Esophagus mucosa (tissue), 1 donor: ENCODE data around the gene ATP5PF. TPM values are rescaled to one million over a fixed set of nuclear protein-coding genes. Genes with fewer than 3 reads are reported as not detected.
A peak's percentile ranks its signal among the peaks of the same experiment; 100 is the strongest.
"Not testable (repeated sequence)": the region's sequence is repeated elsewhere in the genome, so short reads cannot be mapped to it uniquely, and the experiment has no call there.

Experiments
- ATAC-seq: fragments of 200-7000 bp; cut with Tn5 transposase; one replicate; pipeline ENCODE4 v1.9.1; 2020
- total RNA-seq: library from RNA; stranded (reverse); gene quantifications from one replicate; pipeline ENCODE4 v1.2.4, GENCODE V29; 2023
- donor health status: DM: yes; HTN: yes; CAD: no.

The ATP5PF gene
- total RNA-seq, 1 donor from 2014 or later: 121 TPM

DNA sequence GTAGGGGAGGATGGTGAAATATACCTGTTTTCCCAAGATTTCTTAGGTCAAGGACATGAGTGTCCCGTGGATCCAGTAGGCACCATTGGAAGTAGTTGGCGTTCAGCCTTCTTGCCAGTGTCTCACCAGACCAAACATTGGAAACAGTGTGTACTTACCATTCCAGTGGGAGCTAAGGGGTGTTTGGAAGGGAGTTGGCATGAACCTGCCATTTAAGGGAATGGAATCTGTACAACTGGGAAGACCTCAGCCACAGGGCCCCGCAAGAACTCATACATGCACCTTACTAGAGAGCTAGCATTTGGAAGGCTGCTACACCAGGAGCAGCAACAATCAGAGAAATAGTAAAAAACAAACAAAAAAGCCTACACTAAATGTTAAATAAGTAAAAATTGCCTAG is 12.7 kb downstream of the ATP5PF start:
- no peak for ATAC-seq

DNA sequence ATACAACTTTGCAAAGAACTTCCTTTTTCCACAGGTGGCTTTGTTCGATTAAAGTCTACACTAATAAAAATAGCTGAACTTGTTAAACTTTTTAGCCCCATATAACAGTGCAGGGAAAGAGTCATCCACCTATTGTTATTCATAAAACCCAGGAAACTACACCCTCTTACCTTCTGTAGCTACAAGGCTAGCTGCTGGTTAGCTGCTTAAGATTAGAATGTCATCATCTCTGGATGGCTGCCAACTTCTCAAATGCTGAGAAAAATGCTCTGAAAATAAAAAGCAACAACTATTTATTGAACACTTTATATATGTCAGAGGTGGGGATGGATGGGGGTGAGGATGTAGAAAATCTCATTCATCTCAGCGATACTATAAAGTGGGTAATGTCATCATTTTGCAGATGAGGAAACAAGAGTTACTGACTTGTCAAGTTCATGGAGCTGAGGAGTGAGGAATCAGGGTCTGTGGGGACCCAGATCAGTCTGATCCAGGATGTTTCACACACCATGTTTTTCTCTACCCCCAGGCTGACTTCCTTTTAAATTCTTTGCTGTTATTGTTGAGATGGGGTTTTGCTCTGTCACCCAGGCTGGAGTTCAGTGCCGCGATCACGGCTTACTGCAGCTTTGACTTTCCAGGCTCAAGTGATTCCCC is 17.1 kb downstream of the ATP5PF start:
- ATAC-seq: peak; percentile 63

DNA sequence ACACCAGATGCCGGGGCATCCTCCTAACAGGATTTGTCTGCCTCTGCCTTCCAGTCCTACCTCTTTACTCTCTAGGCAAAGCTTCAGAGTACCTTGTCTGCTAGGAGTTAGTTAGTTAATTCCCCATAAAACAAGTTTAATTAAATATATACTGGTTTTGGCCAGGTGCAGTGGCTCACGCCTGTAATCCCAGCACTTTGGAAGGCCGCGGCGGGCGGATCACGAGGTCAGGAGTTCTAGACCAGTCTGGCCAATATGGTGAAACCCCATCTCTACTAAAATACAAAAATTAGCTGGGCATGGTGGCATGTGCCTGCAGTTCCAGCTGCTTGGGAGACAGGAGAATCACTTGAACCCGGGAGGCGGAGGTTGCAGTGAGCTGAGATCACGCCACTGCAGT is 20.6 kb downstream of the ATP5PF start:
- not testable (repeated sequence) for ATAC-seq

DNA sequence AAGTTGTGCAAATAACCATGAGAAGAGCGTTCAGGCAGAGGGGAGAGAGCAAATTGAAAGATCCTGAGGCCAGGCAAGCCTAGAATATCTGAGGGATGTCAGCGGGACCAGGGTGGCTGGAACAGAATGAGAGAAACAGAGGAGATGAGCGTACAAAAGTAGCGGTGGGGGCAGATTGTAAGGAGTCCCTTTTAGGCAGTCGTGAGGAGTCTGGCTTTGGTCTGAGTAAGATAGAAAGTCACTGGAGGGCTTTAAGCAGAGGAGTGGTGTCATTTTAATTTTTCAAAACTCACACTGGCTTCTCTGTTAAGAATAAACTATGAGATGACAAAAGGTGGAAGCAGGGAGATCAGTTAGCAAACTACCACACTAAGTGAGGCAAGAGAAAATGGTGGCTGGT is 24.2 kb downstream of the ATP5PF start:
- no peak for ATAC-seq

DNA sequence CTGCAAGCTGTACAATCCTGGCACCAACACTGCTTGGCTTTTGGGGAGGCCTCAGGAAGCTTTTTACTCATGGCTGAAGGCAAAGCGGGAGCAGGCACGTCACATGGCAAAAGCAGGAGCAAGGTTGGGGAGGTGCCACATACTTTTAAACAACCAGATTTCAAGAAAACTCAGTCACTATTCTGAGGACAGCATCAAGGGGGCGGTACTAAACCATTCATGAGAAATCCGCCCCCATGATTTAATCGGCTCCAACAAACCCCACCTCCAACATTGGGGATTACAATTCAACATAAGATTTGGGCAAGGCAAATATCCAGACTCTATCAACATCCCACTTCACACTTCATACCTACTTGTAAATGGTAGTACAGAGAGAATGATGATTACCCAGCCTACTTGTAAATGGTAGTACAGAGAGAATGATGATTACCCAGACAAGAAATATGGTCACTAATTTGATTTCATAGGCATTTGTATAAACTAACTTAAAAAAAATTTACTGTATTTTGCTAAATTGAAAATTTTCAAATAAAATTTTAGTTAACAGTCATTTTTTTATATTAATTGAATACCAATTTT is 24.9 kb downstream of the ATP5PF start:
- no peak for ATAC-seq

DNA sequence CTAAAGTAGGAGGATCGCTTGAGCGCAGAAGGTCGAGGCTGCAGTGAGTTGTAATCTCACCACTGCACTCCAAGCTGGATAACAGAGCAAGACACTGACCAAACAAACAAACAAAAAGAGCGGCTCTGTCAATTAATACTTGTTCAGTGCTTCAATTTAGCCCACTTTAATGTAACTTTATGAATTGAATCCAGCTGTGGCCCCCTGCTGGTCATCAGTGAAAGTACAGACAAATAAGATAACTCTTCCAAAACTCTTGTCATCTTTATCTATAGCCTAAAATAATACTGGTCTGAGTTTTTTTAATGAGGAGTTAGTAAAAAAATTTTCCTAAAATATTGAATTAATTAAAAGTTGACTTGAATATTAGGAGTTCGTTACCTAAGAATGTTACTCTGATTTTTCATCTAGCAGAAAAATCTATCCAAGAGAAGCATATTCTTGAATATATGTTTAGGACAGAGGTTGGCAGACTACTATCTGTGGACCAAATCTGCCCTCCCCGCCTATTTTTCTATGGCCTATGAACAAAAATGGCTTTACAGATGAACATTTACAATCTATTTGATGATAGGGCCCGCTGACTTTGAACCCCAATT is 26.1 kb downstream of the ATP5PF start:
- ATAC-seq: no peak

DNA sequence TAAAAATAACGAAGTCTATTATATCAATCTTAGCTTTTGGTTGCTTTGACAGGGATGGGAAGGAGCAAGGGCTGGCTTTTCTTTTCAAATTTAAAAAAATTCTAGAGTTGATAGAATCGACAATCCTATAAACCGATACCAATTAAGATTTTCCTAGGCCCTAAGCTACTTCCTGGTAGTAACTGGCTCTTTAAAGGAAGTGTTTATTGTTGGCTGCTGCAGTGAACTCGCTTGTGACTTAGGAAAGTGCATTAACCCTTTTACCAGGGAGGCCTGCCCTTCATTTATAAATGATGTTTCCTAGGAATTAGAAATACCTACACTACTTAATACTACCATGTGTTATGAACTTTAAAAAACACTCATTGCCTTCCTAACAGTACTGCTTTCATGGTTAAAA is 33.2 kb downstream of the ATP5PF start:
- no peak for ATAC-seq

DNA sequence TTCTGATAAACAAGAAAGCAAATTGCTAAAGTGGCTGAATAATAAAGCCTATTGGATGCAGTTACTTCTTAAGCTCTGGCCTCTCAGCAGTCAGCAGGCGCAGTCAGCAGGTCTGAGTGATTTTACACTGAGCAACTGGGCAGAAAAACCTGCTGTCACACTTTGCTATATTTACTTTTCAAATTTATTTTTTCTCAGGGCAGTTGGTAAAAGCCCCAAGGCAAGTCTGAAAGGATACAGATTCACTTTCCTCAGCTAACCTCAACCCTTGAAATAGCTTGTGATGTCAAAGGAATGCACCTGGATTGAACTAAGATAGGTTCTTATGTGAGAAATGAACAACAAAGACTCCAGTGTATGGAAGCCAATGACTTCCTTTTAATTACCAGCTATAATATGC is 34.0 kb downstream of the ATP5PF start:
- ATAC-seq: no peak

DNA sequence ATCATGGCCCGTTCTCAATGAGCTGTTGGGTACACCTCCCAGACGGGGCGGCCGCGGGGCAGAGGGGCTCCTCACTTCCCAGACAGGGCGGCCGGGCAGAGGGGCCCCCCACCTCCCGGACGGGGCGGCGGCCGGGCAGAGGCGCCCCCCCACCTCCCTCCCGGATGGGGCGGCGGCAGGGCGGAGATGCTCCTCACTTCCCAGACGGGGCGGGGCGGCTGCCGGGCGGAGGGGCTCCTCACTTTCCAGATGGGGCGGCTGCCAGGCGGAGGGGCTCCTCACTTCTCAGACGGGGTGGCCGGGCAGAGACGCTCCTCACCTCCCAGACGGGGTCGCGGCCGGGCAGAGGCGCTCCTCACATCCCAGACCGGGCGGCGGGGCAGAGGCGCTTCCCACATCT is 39.2 kb downstream of the ATP5PF start:
- ATAC-seq: not testable (repeated sequence)

DNA sequence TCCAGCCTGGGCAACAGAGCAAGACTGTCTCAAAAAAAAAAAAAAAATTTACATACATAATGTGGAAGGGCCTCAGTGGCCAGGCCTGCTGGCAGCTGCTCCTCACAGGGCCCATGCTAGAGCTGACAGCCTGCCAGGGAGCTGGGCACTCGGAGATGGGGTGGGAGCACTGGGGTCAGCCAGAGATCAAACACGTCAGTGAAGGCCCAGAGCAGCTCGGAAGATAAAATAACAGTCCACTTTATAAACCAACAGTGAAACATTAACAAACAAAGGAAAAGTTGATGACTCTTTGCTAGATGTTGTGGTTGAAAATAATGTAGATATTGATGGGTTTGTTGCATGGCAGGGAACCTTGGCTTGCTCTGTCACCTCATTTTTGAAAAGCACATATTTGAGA is 42.7 kb downstream of the ATP5PF start:
- no peak for ATAC-seq

DNA sequence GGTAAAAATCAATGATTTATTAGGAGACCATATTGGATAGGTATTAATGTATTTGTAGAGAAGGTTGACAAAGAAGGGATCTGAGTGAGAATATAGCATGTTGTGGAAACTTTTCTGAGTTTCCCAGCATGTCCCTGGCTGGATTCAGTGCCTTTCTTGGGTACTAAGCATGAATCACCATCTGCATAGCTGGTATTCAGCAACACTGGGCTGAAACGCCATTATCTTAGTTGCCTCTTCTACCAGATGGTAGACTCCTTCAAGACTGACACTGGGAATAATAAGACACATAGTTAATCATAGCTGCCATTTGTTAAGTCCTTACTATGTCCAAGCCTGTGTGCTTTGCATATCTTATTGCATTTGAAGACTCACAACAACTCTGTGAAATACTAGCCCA is 45.5 kb downstream of the ATP5PF start:
- ATAC-seq: no peak

DNA sequence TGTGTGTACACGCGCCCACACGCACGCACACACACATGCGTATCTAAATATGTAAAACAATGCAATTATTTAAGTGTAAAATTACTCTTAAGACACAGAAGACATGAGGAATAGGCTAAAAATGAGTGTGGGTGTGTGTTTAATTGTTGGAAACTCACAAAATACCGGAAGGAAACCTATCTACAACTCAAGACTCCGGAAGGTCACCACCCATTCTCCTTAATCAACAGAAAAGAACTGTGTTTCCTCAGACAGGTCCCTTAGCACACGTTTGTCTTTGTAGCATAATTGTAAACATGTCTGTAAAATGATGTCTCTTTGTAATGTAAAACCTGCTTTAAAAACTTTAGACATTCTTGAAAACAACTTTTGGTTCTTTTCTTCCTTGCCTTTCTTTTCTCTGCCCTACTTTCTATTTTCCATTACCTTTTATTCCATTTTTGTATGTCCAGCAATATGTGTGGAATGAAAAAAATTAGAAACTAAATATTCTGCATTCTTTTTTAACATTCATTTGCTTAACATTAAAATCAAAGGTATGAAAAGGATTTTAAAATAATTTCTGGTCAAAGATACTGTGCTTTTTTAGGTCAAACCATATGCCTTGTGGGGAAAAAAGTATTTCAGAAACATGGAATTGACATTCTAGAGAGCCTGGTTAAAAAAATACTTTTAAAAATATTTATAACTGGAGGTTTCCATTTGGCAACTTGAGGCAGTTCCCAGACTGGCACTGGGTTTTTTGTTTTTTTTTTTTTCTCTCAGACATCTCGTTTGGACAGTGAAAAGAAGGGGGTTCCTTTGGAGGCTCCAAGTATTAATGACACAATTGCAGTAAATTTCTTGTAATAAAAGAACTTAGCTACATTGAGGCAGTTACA is 46.2 kb downstream of the ATP5PF start:
- ATAC-seq: no peak

DNA sequence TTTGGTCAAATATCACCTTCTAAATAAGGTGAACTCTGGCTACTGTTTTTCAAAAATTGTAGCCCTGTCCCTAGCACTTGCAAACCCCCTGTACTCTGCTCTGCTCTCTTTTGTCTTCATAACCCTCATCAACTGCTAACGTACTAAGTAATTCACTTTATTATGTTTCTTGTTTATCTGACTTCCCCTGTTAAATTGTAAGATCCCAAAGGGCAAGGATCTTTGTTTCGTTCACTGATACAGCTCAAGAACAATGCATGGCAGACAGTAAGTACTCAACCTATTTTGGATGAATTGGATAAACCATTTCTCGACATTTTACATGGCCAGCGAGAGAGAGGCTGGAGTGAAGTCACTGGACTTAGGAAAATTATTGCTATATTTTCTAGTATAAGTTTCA is 46.9 kb downstream of the ATP5PF start:
- ATAC-seq: no peak

DNA sequence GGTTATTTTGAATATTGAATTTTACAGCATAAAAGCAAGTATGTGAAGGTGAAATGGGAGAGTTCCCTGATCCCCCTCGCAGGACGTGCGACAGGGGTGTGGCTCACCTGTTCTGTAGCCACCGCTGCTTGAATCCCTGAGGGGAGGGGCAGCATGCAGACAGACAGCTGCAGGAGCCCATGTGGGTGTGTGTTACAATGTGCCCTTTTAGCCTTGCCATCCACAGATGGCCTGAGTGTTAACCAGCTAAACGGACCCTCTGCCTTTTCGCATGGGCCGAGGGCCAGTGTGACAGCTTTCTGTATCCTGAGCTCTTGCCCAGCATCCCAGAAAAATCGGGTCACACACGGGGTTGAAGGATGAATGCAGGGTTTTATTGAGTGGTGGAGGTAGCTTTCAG is 52.3 kb downstream of the ATP5PF start:
- ATAC-seq: no peak

DNA sequence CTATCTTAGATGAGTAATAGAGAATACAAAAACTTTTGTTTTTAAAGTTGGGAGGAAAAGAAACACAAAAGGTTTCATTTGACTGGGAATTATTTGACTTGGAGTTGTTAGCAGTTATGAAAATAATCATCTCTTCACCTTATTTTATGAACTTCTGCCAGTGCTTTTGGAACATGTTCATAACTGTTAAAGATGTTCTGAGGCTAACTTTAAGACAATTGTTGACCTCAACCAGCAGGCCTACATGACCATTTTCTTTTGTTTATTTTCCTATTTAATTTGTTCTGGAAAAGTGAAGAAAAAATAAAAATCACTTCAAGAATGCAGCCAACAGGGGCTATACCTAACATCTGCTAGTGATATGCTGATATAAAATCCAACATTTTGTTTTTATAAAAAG is 58.3 kb downstream of the ATP5PF start:
- no peak for ATAC-seq

Other genes starting within 250 kb of the ATP5PF start
- gene MRPL39, start 127.4 kb downstream of the ATP5PF start, total RNA-seq: 29.8 TPM
- gene JAM2, start 95.6 kb downstream of the ATP5PF start, total RNA-seq: 4.3 TPM
- 16.0 TPM for gene GABPA, start 68 bp upstream of the ATP5PF start, total RNA-seq